ENCODE data around the gene MSL1. TPM values are rescaled to one million over a fixed set of nuclear protein-coding genes. Genes with fewer than 3 reads are reported as not detected.
A peak's percentile ranks its signal among the peaks of the same experiment; 100 is the strongest.

The MSL1 gene, protein sequence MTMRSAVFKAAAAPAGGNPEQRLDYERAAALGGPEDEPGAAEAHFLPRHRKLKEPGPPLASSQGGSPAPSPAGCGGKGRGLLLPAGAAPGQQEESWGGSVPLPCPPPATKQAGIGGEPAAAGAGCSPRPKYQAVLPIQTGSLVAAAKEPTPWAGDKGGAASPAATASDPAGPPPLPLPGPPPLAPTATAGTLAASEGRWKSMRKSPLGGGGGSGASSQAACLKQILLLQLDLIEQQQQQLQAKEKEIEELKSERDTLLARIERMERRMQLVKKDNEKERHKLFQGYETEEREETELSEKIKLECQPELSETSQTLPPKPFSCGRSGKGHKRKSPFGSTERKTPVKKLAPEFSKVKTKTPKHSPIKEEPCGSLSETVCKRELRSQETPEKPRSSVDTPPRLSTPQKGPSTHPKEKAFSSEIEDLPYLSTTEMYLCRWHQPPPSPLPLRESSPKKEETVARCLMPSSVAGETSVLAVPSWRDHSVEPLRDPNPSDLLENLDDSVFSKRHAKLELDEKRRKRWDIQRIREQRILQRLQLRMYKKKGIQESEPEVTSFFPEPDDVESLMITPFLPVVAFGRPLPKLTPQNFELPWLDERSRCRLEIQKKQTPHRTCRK
- 10 to 100 TPM; 38.9 to 89.2 (median 75.5) TPM for total RNA-seq

DNA sequence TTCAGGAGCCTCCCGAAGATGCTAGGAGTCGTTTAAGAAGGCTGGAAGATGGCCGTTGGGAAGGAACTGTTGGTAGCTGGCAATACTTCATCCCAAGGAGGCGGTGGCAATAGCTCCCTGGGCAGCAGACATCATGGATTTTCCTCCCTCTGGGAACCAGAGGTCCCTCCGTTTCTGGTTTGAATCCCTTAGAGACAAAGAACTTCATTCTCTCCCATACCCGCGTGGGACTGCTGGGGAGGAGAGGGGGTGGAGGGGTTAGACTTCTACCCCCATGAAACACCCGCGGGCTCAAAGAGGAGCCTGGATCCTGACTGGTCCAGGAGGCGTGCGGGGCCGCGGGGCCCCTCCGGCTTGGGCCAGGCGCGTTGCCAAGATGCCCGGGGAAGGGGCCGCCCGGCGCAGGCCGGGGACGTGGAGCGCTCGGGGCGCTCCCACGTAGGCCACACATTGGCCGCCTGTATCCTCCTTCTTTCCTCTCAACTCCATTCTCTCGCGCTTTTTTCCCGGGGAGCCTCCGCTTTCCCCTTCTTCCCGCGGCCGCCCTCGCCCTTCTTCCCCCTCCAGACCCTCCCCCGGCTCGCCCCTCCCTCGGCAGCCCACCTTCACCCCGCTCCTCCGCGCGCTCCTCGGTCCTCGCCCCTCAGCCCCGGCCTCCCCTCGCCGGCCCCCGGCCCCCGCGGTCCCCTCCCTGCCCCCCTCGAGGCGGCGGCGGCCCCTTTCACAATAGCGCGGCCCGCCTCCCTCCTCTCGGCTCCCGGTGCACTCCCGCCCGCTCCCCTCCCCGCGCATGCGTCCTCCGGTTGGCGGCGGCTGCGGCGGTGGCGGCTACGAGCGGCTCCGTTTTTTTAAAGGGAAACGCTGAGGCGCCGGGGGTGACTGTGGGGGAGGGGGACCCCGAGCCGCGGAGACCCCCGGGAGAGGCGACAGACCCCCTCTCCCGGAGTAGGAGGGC lies at the start of gene MSL1:
Gene MSL1 (plus strand): TSS at position 791 of the 955 bp plus-strand sequence. CDS start 642 bp downstream, outside the sequence.
- in situ Hi-C loops (cut with MboI; ENCODE audit: low pct_unique_long_range_greater_than_20kb in 2 of 9, low sequenced_read_pairs in 9 of 9, unreplicated experiment in 9 of 9), result no loop called here

DNA sequence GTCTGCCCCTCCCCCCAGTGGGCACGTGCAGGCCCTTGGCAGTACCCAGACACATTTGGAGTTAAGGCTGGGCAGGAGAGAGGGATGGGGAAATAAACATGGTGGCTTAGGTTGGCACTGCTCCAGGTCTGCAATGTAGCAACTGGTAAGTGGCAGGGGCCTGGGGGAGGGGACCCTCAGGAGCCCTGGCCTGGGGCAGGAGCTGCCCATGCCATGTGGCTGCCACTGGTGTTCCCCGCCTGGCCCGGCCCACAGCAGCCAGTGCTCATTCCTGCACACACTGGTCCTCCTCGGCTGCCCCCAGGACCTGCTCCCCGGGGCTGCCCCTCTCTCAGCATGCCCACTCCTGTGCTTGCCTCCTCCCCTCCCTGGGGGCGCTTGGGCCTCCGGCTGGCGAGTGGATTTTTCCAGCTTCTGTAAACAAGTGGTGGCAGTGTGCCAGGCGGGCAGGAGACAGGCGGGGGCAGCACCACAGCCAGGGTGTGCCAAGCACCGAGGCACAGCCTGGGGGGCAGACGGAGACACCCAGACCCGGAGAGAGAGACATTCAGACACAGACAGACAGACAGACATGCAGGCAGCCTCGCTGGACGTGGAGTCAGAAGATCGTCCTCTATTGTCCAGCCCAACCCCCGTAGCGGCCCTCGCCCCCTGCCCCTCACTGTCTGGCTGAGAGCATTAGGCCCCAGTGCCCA lies 49.6 kb upstream of the MSL1 start:
- WGBS, 10 experiments, result 20% methylated on average over 1 of the region's 19 CpGs; no CpG with 5 or more reads in 9 of the 10 experiments
- Histone ChIP-seq H3K27ac (peak overlapping the region in 1 of 2 donors; percentile 23), H3K4me3 (no peak overlapping the region), H3K4me1 (replicated peaks in 1 of 2) (peaks cover 51 to 60% of the 10 kb centered on the region in 2 donors)
- in situ Hi-C loops (cut with MboI; ENCODE audit: low pct_unique_long_range_greater_than_20kb in 2 of 9, low sequenced_read_pairs in 9 of 9, unreplicated experiment in 9 of 9), result no loop called here
- peak in 4 of 8 experiments; percentile 44 to 60 (median 47) for ATAC-seq (replicated peaks in 6 of 8)

More for the DNA sequence above, at the start of gene MSL1:
- H3K4me1 ChIP-seq (replicated peaks in 1 of 2), result peaks cover 7 to 14% of the 10 kb centered on the region in 2 donors
- peak; percentile 59 to 76 (median 74) for ATAC-seq (replicated peaks in 6 of 8)
- peak within 1 kb of the TSS; percentile 95 to 98 for H3K27ac ChIP-seq
- 0 to 2% (median 0%) methylated on average over 1 to 11 of the region's 82 CpGs; no CpG with 5 or more reads in 5 of the 10 experiments for WGBS, 10 experiments
- peak within 1 kb of the TSS; percentile 87 to 100 (median 91) for H3K4me3 ChIP-seq

DNA sequence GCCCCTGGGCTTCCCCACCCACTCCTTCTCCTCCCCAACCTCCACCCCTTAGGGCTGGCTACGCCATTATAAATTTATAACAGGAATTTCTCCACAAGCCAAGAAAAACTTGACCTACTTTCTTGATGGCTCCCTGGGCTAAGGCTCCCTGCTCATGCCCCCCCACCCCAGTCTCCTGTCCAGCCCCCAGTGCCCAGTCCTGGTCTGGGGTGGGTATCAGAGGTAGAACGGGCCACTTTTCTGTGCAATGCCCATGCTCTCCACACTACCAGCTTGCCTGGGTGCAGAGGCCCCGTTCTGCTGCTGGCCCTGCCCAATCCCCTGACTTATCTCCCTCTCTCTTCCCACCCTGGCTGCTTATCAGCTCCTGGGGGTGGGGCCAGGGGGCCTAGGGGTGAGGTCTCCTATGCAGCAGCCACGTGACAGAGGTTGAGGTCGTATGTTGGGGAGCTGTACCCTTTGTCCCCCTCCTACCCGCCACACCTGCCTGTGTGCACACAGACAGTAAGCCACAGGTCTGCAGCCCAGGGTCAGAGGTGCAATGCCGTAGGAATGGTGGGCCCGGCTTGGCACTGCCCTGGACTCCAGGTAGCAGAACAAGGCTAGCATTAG lies 48.9 kb upstream of the MSL1 start:
- Histone ChIP-seq H3K27ac (no peak overlapping the region), H3K4me3 (no peak overlapping the region), H3K4me1 (replicated peaks in 1 of 2) (peaks cover 50 to 60% of the 10 kb centered on the region in 2 donors)
- 89 to 100% (median 94%) methylated on average over 1 to 3 of the region's 8 CpGs; no CpG with 5 or more reads in 7 of the 10 experiments for WGBS, 10 experiments
- ATAC-seq (replicated peaks in 6 of 8), result no peak
- in situ Hi-C loops (cut with MboI; ENCODE audit: low pct_unique_long_range_greater_than_20kb in 2 of 9, low sequenced_read_pairs in 9 of 9, unreplicated experiment in 9 of 9), result no loop called here

DNA sequence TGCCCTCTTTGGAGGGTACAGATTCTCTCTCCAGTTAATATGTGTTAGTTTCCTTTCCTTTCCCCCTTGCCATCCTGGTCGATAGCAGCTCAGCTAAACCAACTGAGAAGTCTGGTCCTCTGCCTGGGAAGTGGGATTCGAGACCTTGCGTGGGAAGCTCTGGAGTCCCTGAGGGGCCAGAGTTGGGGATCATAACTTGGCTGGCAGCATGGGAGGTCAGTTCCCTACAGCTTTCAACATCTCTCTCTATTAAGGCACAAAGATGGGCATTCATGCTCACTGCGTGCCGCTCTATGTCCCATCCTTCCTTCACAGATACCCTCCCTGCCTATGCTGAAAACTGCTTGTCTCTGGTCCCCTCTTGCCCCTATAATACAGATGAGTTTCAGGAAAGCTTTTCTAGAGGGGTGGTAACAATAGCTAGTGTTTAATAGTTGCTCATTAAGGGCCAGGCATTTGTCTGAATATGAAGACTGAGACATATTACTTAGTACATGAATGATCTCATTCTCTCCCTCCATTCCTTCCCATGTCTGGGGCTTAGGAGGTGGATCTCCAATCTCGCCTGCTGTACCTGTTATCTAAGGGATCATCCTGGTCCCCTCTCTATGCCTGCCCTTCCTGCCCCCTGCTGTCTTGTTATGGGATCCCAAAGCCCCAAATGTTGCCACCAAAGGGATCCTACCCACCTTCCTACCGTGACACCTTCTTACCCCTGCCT lies 48.2 kb upstream of the MSL1 start:
- WGBS, 10 experiments, result 73 to 100% (median 96%) methylated on average over 1 to 4 of the region's 7 CpGs; no CpG with 5 or more reads in 2 of the 10 experiments
- in situ Hi-C loops (cut with MboI; ENCODE audit: low pct_unique_long_range_greater_than_20kb in 2 of 9, low sequenced_read_pairs in 9 of 9, unreplicated experiment in 9 of 9), result no loop called here
- Histone ChIP-seq H3K27ac (no peak overlapping the region), H3K4me3 (no peak overlapping the region), H3K4me1 (replicated peaks in 1 of 2) (peaks cover 43 to 53% of the 10 kb centered on the region in 2 donors)
- no peak for ATAC-seq (replicated peaks in 6 of 8)

DNA sequence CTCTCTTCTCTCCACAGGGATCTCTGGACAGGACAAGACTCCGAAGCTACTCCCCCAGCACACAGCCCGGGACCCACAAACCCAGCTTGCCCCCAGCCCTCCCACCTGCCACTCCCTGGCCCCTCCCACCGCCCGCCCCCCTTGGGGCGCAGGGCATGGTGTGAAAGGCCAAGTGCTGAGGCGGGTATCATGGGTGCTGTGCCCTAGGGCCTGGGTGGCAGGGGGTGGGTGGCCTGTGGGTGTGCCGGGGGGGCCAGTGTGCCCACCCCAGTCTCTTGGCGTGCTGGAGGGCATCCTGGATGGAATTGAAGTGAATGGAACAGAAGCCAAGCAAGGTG lies 47.6 kb upstream of the MSL1 start:
- in situ Hi-C loops (cut with MboI; ENCODE audit: low pct_unique_long_range_greater_than_20kb in 2 of 9, low sequenced_read_pairs in 9 of 9, unreplicated experiment in 9 of 9), result no loop called here
- ATAC-seq (replicated peaks in 6 of 8), result no peak
- no CpG with 5 or more reads among the region's 8 CpGs for WGBS, 10 experiments
- peaks cover 40 to 49% of the 10 kb centered on the region in 2 donors for H3K4me1 ChIP-seq (replicated peaks in 1 of 2)
- no peak overlapping the region for H3K27ac ChIP-seq
- H3K4me3 ChIP-seq, result no peak overlapping the region

DNA sequence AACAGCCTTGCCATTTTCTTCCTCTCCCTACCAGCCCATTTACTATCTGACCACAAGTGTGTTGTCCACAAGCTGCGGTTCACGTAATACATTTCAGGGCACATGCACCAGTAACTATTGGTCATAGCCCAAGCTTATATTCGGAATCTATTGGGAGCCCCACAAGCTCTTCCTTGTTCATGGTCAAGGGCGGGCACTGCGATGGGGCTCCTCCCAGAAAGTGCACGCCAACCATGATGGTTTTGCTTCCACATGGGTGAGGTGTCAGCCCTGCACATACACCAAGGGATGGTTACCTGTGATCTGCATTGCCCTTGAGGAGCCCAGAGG lies 46.9 kb upstream of the MSL1 start:
- WGBS, 10 experiments, result 40 to 100% (median 97%) methylated on average over 2 to 4 of the region's 6 CpGs; no CpG with 5 or more reads in 6 of the 10 experiments
- no peak for ATAC-seq (replicated peaks in 6 of 8)
- in situ Hi-C loops (cut with MboI; ENCODE audit: low pct_unique_long_range_greater_than_20kb in 2 of 9, low sequenced_read_pairs in 9 of 9, unreplicated experiment in 9 of 9), result no loop called here
- Histone ChIP-seq H3K4me3 (no peak overlapping the region), H3K27ac (no peak overlapping the region), H3K4me1 (replicated peaks in 1 of 2) (peaks cover 33 to 42% of the 10 kb centered on the region in 2 donors)

DNA sequence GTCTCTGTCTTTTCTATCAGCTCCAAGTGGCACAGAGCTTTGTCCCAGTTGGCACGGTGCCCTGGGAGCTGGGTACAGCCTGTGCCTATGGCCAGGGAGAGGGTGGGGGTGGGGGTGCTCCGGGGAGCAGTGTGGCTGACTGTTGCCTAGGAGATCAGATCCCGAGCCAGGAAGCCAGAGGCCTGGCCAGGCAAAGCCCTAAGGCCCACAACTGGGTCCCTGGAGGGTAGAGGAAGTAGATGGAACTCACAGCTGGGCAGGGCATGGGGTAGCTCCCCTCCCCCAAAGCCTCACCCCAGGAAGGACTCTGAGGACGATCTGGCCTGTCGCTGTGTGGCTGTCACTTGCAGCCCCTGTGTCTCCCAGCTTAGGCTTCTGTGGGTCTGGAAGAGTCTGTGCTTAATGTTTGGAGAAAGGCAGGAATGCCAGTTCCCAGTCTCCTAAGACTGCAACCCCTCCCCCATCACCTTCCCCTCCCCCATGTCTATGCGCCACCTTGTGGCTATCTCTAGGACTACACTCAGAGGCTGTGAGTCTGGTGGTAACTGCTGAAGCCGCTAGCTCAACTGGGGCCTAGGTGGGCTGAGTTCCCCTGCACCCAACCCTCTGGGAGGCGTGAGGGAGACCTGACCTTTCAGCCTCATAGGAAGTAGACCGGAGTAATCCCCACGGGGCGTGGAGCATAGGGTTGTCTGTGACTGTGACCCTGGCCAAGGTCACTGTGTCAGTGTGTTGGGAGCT lies 46.4 kb upstream of the MSL1 start:
- H3K4me3 ChIP-seq, result no peak overlapping the region
- ATAC-seq (replicated peaks in 6 of 8), result peak; percentile 56 to 63 (median 60)
- in situ Hi-C loops (cut with MboI; ENCODE audit: low pct_unique_long_range_greater_than_20kb in 2 of 9, low sequenced_read_pairs in 9 of 9, unreplicated experiment in 9 of 9), result no loop called here
- 0 to 72% (median 33%) methylated on average over 1 to 3 of the region's 11 CpGs; no CpG with 5 or more reads in 6 of the 10 experiments for WGBS, 10 experiments
- H3K27ac ChIP-seq, result peak overlapping the region; percentile 7 to 16
- H3K4me1 ChIP-seq (replicated peaks in 1 of 2), result peaks cover 28 to 37% of the 10 kb centered on the region in 2 donors

DNA sequence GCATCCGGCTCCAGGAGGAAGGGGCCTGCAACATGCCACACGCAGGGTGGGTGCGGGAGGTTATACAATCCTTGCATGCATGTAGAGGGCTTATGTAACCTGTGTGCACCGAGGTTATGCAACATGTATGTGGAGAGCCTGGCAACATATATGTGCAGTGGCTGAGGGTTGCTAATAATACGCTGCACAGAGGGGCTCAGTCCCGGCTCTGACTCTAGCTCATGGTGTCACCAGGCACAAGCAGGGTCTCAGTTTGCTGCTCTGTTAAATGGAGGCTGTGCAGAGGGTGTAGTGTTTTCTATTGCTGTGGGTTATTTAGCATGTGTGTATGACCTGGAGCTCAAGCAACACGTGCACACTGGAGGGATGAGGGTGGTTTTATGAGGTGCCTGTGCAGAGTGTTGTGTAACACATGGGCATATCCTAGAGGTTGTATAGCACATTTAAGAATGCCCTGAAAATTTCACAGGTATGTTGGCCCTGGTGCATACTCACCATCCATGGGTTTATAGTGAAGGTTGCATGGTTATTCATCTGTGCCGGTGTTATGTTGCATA lies 45.8 kb upstream of the MSL1 start:
- H3K4me1 ChIP-seq (replicated peaks in 1 of 2), result peaks cover 21 to 30% of the 10 kb centered on the region in 2 donors
- H3K4me3 ChIP-seq, result no peak overlapping the region
- 40 to 100% (median 70%) methylated on average over 1 to 5 of the region's 8 CpGs; no CpG with 5 or more reads in 3 of the 10 experiments for WGBS, 10 experiments
- in situ Hi-C loops (cut with MboI; ENCODE audit: low pct_unique_long_range_greater_than_20kb in 2 of 9, low sequenced_read_pairs in 9 of 9, unreplicated experiment in 9 of 9), result no loop called here
- ATAC-seq (replicated peaks in 6 of 8), result no peak
- peak overlapping the region in 1 of 2 donors; percentile 7 for H3K27ac ChIP-seq

DNA sequence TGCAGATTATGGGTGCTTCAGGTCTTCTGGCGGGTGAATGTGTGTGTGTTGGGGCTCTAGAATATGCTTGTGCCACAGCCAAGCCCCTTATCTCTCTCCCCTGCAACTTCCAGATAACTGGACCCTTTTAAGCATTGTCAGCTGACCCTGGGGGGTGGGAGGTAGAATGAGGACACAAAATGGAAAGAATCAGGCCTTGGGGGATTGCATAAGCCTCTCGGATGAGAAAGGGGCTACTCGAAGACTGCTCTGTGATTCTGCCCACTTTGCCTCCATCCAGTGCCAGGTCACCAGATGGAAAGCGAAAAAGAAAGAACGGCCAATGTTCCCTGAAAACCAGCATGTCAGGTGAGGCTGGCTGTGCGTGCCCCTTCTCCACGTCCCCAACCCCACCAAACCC lies 45.2 kb upstream of the MSL1 start:
- no peak overlapping the region for H3K27ac ChIP-seq
- peaks cover 15 to 24% of the 10 kb centered on the region in 2 donors for H3K4me1 ChIP-seq (replicated peaks in 1 of 2)
- H3K4me3 ChIP-seq, result no peak overlapping the region
- ATAC-seq (replicated peaks in 6 of 8), result no peak
- WGBS, 10 experiments, result 80 to 100% (median 89%) methylated on average over 1 to 4 of the region's 7 CpGs; no CpG with 5 or more reads in 2 of the 10 experiments
- in situ Hi-C loops (cut with MboI; ENCODE audit: low pct_unique_long_range_greater_than_20kb in 2 of 9, low sequenced_read_pairs in 9 of 9, unreplicated experiment in 9 of 9), result no loop called here

DNA sequence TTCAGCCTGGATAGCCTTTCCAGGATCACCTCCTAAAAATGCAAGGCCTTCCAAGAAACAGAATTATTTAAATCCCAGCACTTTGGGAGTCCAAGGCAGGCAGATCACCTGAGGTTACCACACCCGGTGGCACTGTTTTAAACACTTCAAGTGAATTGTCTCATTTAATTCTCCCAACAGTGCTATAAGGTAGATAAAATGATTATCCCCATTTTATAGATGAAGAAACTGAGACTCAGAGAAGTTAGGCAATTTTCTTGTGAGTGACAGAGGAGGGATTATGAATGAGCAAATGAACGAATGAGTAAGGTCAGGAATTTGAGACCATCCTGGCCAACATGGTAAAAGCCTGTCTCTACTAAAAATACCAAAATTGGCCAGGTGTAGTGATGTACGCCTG lies 42.2 kb upstream of the MSL1 start:
- no peak overlapping the region for H3K4me3 ChIP-seq
- in situ Hi-C loops (cut with MboI; ENCODE audit: low pct_unique_long_range_greater_than_20kb in 2 of 9, low sequenced_read_pairs in 9 of 9, unreplicated experiment in 9 of 9), result no loop called here
- no peak overlapping the region for H3K27ac ChIP-seq
- ATAC-seq (replicated peaks in 6 of 8), result no peak
- H3K4me1 ChIP-seq (replicated peaks in 1 of 2), result peaks cover 10 to 12% of the 10 kb centered on the region in 2 donors
- 60 to 100% (median 100%) methylated on average over 1 to 3 of the region's 3 CpGs; no CpG with 5 or more reads in 1 of the 10 experiments for WGBS, 10 experiments

DNA sequence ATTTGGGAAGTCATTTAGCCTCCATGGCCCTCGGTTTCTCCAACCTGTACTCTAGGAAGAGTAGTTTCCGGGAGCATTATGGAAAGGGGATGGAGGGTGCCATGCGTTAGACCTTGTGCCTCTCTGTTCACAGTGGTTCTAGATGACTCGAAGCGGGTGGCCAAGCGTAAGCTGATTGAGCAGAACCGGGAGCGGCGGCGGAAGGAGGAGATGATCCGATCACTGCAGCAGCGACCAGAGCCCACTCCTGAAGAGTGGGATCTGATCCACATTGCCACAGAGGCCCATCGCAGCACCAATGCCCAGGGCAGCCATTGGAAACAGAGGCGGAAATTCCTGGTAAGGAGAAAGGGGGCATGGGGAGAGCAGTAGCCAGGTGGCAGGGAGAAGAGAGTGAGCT lies 37.3 kb upstream of the MSL1 start:
- no peak for ATAC-seq (replicated peaks in 6 of 8)
- H3K4me1 ChIP-seq (replicated peaks in 1 of 2), result no peaks in the 10 kb centered on the region
- H3K4me3 ChIP-seq, result no peak overlapping the region
- in situ Hi-C loops (cut with MboI; ENCODE audit: low pct_unique_long_range_greater_than_20kb in 2 of 9, low sequenced_read_pairs in 9 of 9, unreplicated experiment in 9 of 9), result no loop called here
- WGBS, 10 experiments, result 83 to 100% (median 100%) methylated on average over 1 to 7 of the region's 14 CpGs; no CpG with 5 or more reads in 3 of the 10 experiments
- no peak overlapping the region for H3K27ac ChIP-seq

Data from motor neuron (in vitro differentiated cells).